ENCODE data around the gene DNAAF2. TPM values are rescaled to one million over a fixed set of nuclear protein-coding genes. Genes with fewer than 3 reads are reported as not detected.

DNAAF2 gene
- total RNA-seq, 2 experiments from 2014 or later = 7.8 to 9.2 TPM

GRCh38 chr14:49641697-49642129 is 6.7 kb upstream of the DNAAF2 start:
- H3K27ac Mint-ChIP-seq = peak overlapping the region; percentile 28
- H3K36me3 Mint-ChIP-seq (ENCODE audit: low read depth) = peaks cover 41% of the 10 kb centered on the region
- intact Hi-C loops (cut with DNase I, micrococcal nuclease) = no loop called here
- DNase-seq = no peak
- H3K4me3 Mint-ChIP-seq = no peak overlapping the region
- ATAC-seq = no peak
- peaks cover 42% of the 10 kb centered on the region for H3K4me1 Mint-ChIP-seq
- POLR2A ChIA-PET = no interaction called here
- CTCF ChIA-PET = interaction anchor here (0.6 to 1.4 kb wide), 2 partner anchors 23 to 46 kb away, joined by 3 to 4 read pairs; no protein-coding TSS in a partner anchor
- no peaks in the 10 kb centered on the region for H3K9me3 Mint-ChIP-seq (ENCODE audit: low read depth)
- no peaks in the 10 kb centered on the region for H3K27me3 Mint-ChIP-seq

GRCh38 chr14:49640540-49641417 is 5.7 kb upstream of the DNAAF2 start:
- ChIA-PET POLR2A (interaction anchor here (0.6 to 1.0 kb wide), 2 partner anchors 128 to 210 kb away, joined by 3 to 4 read pairs; no protein-coding TSS in a partner anchor), CTCF (interaction anchor here (0.6 to 1.4 kb wide), 4 partner anchors 24 to 179 kb away, joined by 3 to 5 read pairs (median 4); no protein-coding TSS in a partner anchor)
- no peak for ATAC-seq
- Mint-ChIP-seq H3K27ac (no peak overlapping the region), H3K9me3 (ENCODE audit: low read depth) (no peaks in the 10 kb centered on the region), H3K36me3 (ENCODE audit: low read depth) (peaks cover 48% of the 10 kb centered on the region), H3K27me3 (no peaks in the 10 kb centered on the region), H3K4me1 (peaks cover 49% of the 10 kb centered on the region), H3K4me3 (no peak overlapping the region)
- DNase-seq = no peak
- intact Hi-C loops (cut with DNase I, micrococcal nuclease) = no loop called here

- no peak overlapping the region for H3K27ac Mint-ChIP-seq
- no peak for ATAC-seq
- no peaks in the 10 kb centered on the region for H3K27me3 Mint-ChIP-seq
- intact Hi-C loops (cut with DNase I, micrococcal nuclease) = loop anchor here in 1 of 2 experiments (5.0 kb wide), 1 partner anchor 480 kb away; the partner anchor contains the start of gene VCPKMT
- peaks cover 51% of the 10 kb centered on the region for H3K4me1 Mint-ChIP-seq
- H3K36me3 Mint-ChIP-seq (ENCODE audit: low read depth) = peaks cover 51% of the 10 kb centered on the region
- H3K4me3 Mint-ChIP-seq = no peak overlapping the region
- POLR2A ChIA-PET = no interaction called here
- DNase-seq = no peak
- H3K9me3 Mint-ChIP-seq (ENCODE audit: low read depth) = no peaks in the 10 kb centered on the region
- CTCF ChIA-PET = interaction anchor here (0.6 to 1.8 kb wide), 4 partner anchors 11 to 223 kb away, joined by 4 to 7 read pairs (median 4); partner anchors contain the start of genes NEMF and RPL36AL
Observed at GRCh38 chr14:49637534-49638078, 2.6 kb upstream of the DNAAF2 start.

GRCh38 chr14:49636866-49637265 is 1.8 kb upstream of the DNAAF2 start:
- Mint-ChIP-seq H3K9me3 (ENCODE audit: low read depth) (no peaks in the 10 kb centered on the region), H3K36me3 (ENCODE audit: low read depth) (peaks cover 50% of the 10 kb centered on the region), H3K27me3 (no peaks in the 10 kb centered on the region), H3K27ac (peak overlapping the region; percentile 79), H3K4me3 (peak overlapping the region; percentile 11), H3K4me1 (peaks cover 48% of the 10 kb centered on the region)
- POLR2A ChIA-PET = no interaction called here
- ATAC-seq = no peak
- CTCF ChIA-PET = interaction anchor here (0.7 to 6.1 kb wide), 2 partner anchors 15 to 139 kb away, joined by 5 to 78 read pairs; partner anchors contain the start of genes MGAT2 and RPL36AL
- no peak for DNase-seq
- intact Hi-C loops (cut with DNase I, micrococcal nuclease) = loop anchor here in 1 of 2 experiments (5.0 kb wide), 1 partner anchor 480 kb away; the partner anchor contains the start of gene VCPKMT

- H3K36me3 Mint-ChIP-seq (ENCODE audit: low read depth) = peaks cover 45% of the 10 kb centered on the region
- POLR2A ChIA-PET = interaction anchor here (0.6 to 5.6 kb wide), 12 partner anchors 10 to 991 kb away, joined by 3 to 68 read pairs (median 5); partner anchors contain the start of genes KLHDC2, LRR1, MGAT2 and NEMF
- DNase-seq = peak; percentile 98
Observed at GRCh38 chr14:49633640-49634546, 1.2 kb downstream of the DNAAF2 start.

GRCh38 chr14:49623941-49624839 is 10.9 kb downstream of the DNAAF2 start:
- peaks cover 52% of the 10 kb centered on the region for H3K36me3 Mint-ChIP-seq (ENCODE audit: low read depth)
- ATAC-seq (no peak), DNase-seq (peak; percentile 30)
- POLR2A ChIA-PET = interaction anchor here (0.7 to 2.3 kb wide), 6 partner anchors 9 to 376 kb away, joined by 3 to 10 read pairs (median 5); partner anchors contain the start of genes KLHDC2 and RPS29
- H3K4me3 Mint-ChIP-seq = peak overlapping the region; percentile 93
- H3K4me1 Mint-ChIP-seq = peaks cover 46% of the 10 kb centered on the region
- CTCF ChIA-PET = interaction anchor here (1.2 to 6.2 kb wide), 4 partner anchors 10 to 228 kb away, joined by 3 to 78 read pairs (median 6); partner anchors contain the start of genes DNAAF2, LRR1, NEMF and RPS29
- peak overlapping the region; percentile 75 for H3K27ac Mint-ChIP-seq
- H3K27me3 Mint-ChIP-seq = no peaks in the 10 kb centered on the region
- no peaks in the 10 kb centered on the region for H3K9me3 Mint-ChIP-seq (ENCODE audit: low read depth)
- intact Hi-C loops (cut with DNase I, micrococcal nuclease) = loop anchor here (5.0 kb wide), 3 partner anchors 162 to 898 kb away; partner anchors contain the start of gene ARF6 (in 1 of the 2)

More at GRCh38 chr14:49633640-49634546, 1.2 kb downstream of the DNAAF2 start:
- CTCF ChIA-PET = interaction anchor here (0.5 to 6.1 kb wide), 40 partner anchors 12 to 1092 kb away, joined by 3 to 78 read pairs (median 3); partner anchors contain the start of genes KLHDC2, LRR1, MGAT2 and NEMF
- Mint-ChIP-seq H3K27ac (peak overlapping the region; percentile 95), H3K4me1 (peaks cover 46% of the 10 kb centered on the region), H3K27me3 (no peaks in the 10 kb centered on the region), H3K9me3 (ENCODE audit: low read depth) (no peaks in the 10 kb centered on the region), H3K4me3 (peak overlapping the region; percentile 98)
- ATAC-seq = peak; percentile 88
- intact Hi-C loops (cut with DNase I, micrococcal nuclease) = loop anchor here (1.0 to 5.0 kb wide), 20 partner anchors 14 to 899 kb away; partner anchors contain the start of genes DMAC2L (in 2 of the 2), KLHDC2 (in 2 of the 2), L2HGDH (in 2 of the 2) and MGAT2 (in 2 of the 2)

GRCh38 chr14:49623387-49623786 is 11.7 kb downstream of the DNAAF2 start:
- DNase-seq (no peak), ATAC-seq (no peak)
- Mint-ChIP-seq H3K36me3 (ENCODE audit: low read depth) (peaks cover 56% of the 10 kb centered on the region), H3K9me3 (ENCODE audit: low read depth) (no peaks in the 10 kb centered on the region), H3K27ac (peak overlapping the region; percentile 75), H3K27me3 (no peaks in the 10 kb centered on the region), H3K4me1 (peaks cover 49% of the 10 kb centered on the region), H3K4me3 (peak overlapping the region; percentile 93)
- intact Hi-C loops (cut with DNase I, micrococcal nuclease) = loop anchor here (5.0 kb wide), 3 partner anchors 161 to 899 kb away; partner anchors contain the start of gene ARF6 (in 1 of the 2)
- ChIA-PET POLR2A (interaction anchor here (0.6 to 2.3 kb wide), 4 partner anchors 9 to 144 kb away, joined by 4 to 10 read pairs (median 6); partner anchors contain the start of genes KLHDC2 and RPS29), CTCF (interaction anchor here (1.2 to 6.2 kb wide), 4 partner anchors 11 to 229 kb away, joined by 3 to 78 read pairs (median 6); partner anchors contain the start of genes DNAAF2, NEMF and RPS29)

- peaks cover 54% of the 10 kb centered on the region for H3K4me1 Mint-ChIP-seq
- POLR2A ChIA-PET = interaction anchor here (1.2 to 3.4 kb wide), 3 partner anchors 12 to 230 kb away, joined by 5 to 68 read pairs (median 22); partner anchors contain the start of genes DNAAF2, LRR1 and NEMF
- intact Hi-C loops (cut with DNase I, micrococcal nuclease) = loop anchor here (5.0 kb wide), 3 partner anchors 160 to 900 kb away; partner anchors contain the start of gene ARF6 (in 1 of the 2)
- H3K36me3 Mint-ChIP-seq (ENCODE audit: low read depth) = peaks cover 60% of the 10 kb centered on the region
- ATAC-seq (no peak), DNase-seq (no peak)
- H3K27me3 Mint-ChIP-seq = no peaks in the 10 kb centered on the region
- peak overlapping the region; percentile 84 for H3K27ac Mint-ChIP-seq
- peak overlapping the region; percentile 93 for H3K4me3 Mint-ChIP-seq
- CTCF ChIA-PET = interaction anchor here (0.6 to 6.2 kb wide), 10 partner anchors 12 to 483 kb away, joined by 3 to 78 read pairs (median 8); partner anchors contain the start of genes DNAAF2, KLHDC2, LRR1 and RPS29
- H3K9me3 Mint-ChIP-seq (ENCODE audit: low read depth) = no peaks in the 10 kb centered on the region
Observed at GRCh38 chr14:49622022-49622607, 12.9 kb downstream of the DNAAF2 start.
